Measurements from ENCODE around the gene ZBTB11. TPM values are rescaled to one million over a fixed set of nuclear protein-coding genes. Genes with fewer than 3 reads are reported as not detected.
A peak's percentile ranks its signal among the peaks of the same experiment; 100 is the strongest.

The ZBTB11 gene
- total and polyA plus RNA-seq, 12 donors, result 4.9 to 20.0 (median 14.2) TPM

GRCh38 chr3:101624857-101625256 is 52.1 kb downstream of the ZBTB11 start:
- no peak for DNase-seq
- Histone ChIP-seq H3K27ac (no peak overlapping the region), H3K36me3 (replicated peaks in 1 of 2) (no peaks in the 10 kb centered on the region), H3K4me3 (no peak overlapping the region), H3K9me3 (replicated peaks in 1 of 3) (no peaks in the 10 kb centered on the region), H3K4me1 (replicated peaks in 1 of 2) (no peaks in the 10 kb centered on the region), H3K27me3 (no peaks in the 10 kb centered on the region)
- intact Hi-C loops (cut with DNase I), result no loop called here
- 88 to 94% (median 88%) methylated on average over 2 of the region's 2 CpGs for WGBS, 4 donors
- TF ChIP-seq CTCF (IDR thresholded peaks at IDR 0.05) (no peak), POLR2A (IDR thresholded peaks at IDR 0.05) (no peak)

GRCh38 chr3:101623656-101624055 is 53.3 kb downstream of the ZBTB11 start:
- intact Hi-C loops (cut with DNase I), result no loop called here
- WGBS, 4 donors, result 95 to 100% (median 96%) methylated on average over 1 of the region's 1 CpG

GRCh38 chr3:101619734-101620133 is 57.2 kb downstream of the ZBTB11 start:
- no peak overlapping the region for H3K4me3 ChIP-seq
- TF ChIP-seq CTCF (IDR thresholded peaks at IDR 0.05), result no peak
- TF ChIP-seq POLR2A (IDR thresholded peaks at IDR 0.05), result no peak
- H3K4me1 ChIP-seq (replicated peaks in 1 of 2), result no peaks in the 10 kb centered on the region
- H3K9me3 ChIP-seq (replicated peaks in 1 of 3), result no peaks in the 10 kb centered on the region
- intact Hi-C loops (cut with DNase I), result no loop called here
- 88 to 92% (median 90%) methylated on average over 3 of the region's 3 CpGs for WGBS, 4 donors
- no peak overlapping the region for H3K27ac ChIP-seq
- no peaks in the 10 kb centered on the region for H3K27me3 ChIP-seq
- no peaks in the 10 kb centered on the region for H3K36me3 ChIP-seq (replicated peaks in 1 of 2)
- no peak for DNase-seq

More at GRCh38 chr3:101623656-101624055, 53.3 kb downstream of the ZBTB11 start:
- no peak for DNase-seq
- Histone ChIP-seq H3K4me1 (replicated peaks in 1 of 2) (no peaks in the 10 kb centered on the region), H3K27me3 (no peaks in the 10 kb centered on the region), H3K4me3 (no peak overlapping the region), H3K9me3 (replicated peaks in 1 of 3) (no peaks in the 10 kb centered on the region), H3K36me3 (replicated peaks in 1 of 2) (no peaks in the 10 kb centered on the region), H3K27ac (no peak overlapping the region)
- no peak for TF ChIP-seq CTCF (IDR thresholded peaks at IDR 0.05)
- TF ChIP-seq POLR2A (IDR thresholded peaks at IDR 0.05), result no peak

- TF ChIP-seq POLR2A (IDR thresholded peaks at IDR 0.05), result no peak
- Histone ChIP-seq H3K4me1 (replicated peaks in 1 of 2) (no peaks in the 10 kb centered on the region), H3K9me3 (replicated peaks in 1 of 3) (no peaks in the 10 kb centered on the region), H3K27me3 (no peaks in the 10 kb centered on the region), H3K36me3 (replicated peaks in 1 of 2) (no peaks in the 10 kb centered on the region), H3K4me3 (no peak overlapping the region), H3K27ac (no peak overlapping the region)
- DNase-seq, result no peak
- intact Hi-C loops (cut with DNase I), result no loop called here
- 82 to 100% (median 84%) methylated on average over 1 of the region's 1 CpG for WGBS, 4 donors
Observed at GRCh38 chr3:101618726-101619125, 58.2 kb downstream of the ZBTB11 start.

GRCh38 chr3:101617478-101617877 is 59.5 kb downstream of the ZBTB11 start:
- no peaks in the 10 kb centered on the region for H3K9me3 ChIP-seq (replicated peaks in 1 of 3)
- H3K27me3 ChIP-seq, result no peaks in the 10 kb centered on the region
- peak in 1 of 7 donors; percentile 1 for DNase-seq
- intact Hi-C loops (cut with DNase I), result no loop called here
- no peak overlapping the region for H3K27ac ChIP-seq
- TF ChIP-seq CTCF (IDR thresholded peaks at IDR 0.05) (no peak), POLR2A (IDR thresholded peaks at IDR 0.05) (no peak)
- H3K4me3 ChIP-seq, result no peak overlapping the region
- no peaks in the 10 kb centered on the region for H3K36me3 ChIP-seq (replicated peaks in 1 of 2)
- H3K4me1 ChIP-seq (replicated peaks in 1 of 2), result no peaks in the 10 kb centered on the region
- 86 to 93% (median 88%) methylated on average over 7 of the region's 7 CpGs for WGBS, 4 donors

All from adrenal gland (tissue), 12 donors.